Neural cell (in vitro differentiated cells): Measurements from ENCODE around the gene ASB4.

Experiments used
- CTCF ChIP-seq: fragments of 450-650 bp; IDR thresholded peaks from 2 replicates; pipeline ENCODE4 v1.5.1; 2014; ENCODE audit warnings: antibody characterized with exemption, mild to moderate bottlenecking, moderate library complexity; ENCODE audit not compliant: poor library complexity, severe bottlenecking
- EZH2 ChIP-seq: fragments of 200-600, 300-800 bp; shearing (Covaris generic), sonication (generic); IDR thresholded peaks from 2 replicates; pipeline ENCODE4 v1.6.1; 2014; ENCODE audit warnings: antibody characterized with exemption, low read length, borderline replicate concordance, mild to moderate bottlenecking; ENCODE audit not compliant: insufficient read depth, poor library complexity, severe bottlenecking
- MXI1 ChIP-seq: fragments of 450-650 bp; conservative IDR thresholded peaks from 2 replicates; pipeline ENCODE4 v1.6.1; 2014; ENCODE audit warnings: antibody characterized with exemption, mild to moderate bottlenecking; ENCODE audit not compliant: poor library complexity, severe bottlenecking
- POLR2AphosphoS5 ChIP-seq: IDR thresholded peaks from 2 replicates; pipeline ENCODE4 v1.6.1; 2012
- RAD21 ChIP-seq: fragments of 450-650 bp; conservative IDR thresholded peaks from 2 replicates; pipeline ENCODE4 v1.6.1; 2014; ENCODE audit warnings: antibody characterized with exemption, mild to moderate bottlenecking, moderate library complexity
- SMC3 ChIP-seq: fragments of 450-650 bp; conservative IDR thresholded peaks from 2 replicates; pipeline ENCODE4 v1.6.1; 2014; ENCODE audit warnings: antibody characterized with exemption, mild to moderate bottlenecking, moderate library complexity; ENCODE audit not compliant: poor library complexity
- TAF1 ChIP-seq: IDR thresholded peaks from 2 replicates; pipeline ENCODE4 v1.6.1; 2012; ENCODE audit warnings: low read depth
- TF ChIP-seq, protein P1 (sequence below): IDR thresholded peaks from 2 replicates; pipeline ENCODE4 v1.6.1; 2012; ENCODE audit warnings: borderline replicate concordance

DNA sequence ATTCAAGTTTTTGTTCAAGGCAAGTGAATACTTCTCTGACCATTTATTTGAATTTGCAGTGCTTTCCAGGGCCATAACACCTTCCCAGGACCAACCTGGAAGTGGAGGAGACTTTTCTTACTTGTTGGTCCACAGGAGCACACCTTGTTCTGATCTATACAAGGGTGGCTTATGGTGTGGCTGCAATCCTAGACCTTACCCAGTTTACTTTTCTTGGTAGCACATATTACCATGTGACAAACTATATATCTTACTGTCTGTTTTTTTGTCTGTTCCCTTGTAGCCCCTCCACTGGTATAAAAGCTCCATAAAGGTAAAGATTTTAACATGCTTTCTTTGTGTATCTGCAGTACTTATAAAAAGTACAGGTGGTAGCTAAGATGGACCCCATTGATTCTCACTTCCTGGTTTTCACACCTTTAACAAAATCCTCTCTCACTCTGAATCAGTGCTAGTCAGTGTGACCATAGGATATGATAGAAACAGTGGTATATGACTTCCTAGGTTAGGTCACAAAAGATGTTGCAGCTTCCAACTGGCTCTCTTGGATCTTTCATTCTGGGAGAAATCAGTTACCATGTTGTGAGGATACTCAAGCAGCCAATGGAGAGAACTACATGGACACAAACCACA, 5.6 kb upstream of the ASB4 start:
- TF ChIP-seq CTCF (no peak), TAF1 (no peak), POLR2AphosphoS5 (no peak), MXI1 (no peak), EZH2 (no peak), RAD21 (no peak), SMC3 (no peak)
- TF ChIP-seq, protein P1, sequence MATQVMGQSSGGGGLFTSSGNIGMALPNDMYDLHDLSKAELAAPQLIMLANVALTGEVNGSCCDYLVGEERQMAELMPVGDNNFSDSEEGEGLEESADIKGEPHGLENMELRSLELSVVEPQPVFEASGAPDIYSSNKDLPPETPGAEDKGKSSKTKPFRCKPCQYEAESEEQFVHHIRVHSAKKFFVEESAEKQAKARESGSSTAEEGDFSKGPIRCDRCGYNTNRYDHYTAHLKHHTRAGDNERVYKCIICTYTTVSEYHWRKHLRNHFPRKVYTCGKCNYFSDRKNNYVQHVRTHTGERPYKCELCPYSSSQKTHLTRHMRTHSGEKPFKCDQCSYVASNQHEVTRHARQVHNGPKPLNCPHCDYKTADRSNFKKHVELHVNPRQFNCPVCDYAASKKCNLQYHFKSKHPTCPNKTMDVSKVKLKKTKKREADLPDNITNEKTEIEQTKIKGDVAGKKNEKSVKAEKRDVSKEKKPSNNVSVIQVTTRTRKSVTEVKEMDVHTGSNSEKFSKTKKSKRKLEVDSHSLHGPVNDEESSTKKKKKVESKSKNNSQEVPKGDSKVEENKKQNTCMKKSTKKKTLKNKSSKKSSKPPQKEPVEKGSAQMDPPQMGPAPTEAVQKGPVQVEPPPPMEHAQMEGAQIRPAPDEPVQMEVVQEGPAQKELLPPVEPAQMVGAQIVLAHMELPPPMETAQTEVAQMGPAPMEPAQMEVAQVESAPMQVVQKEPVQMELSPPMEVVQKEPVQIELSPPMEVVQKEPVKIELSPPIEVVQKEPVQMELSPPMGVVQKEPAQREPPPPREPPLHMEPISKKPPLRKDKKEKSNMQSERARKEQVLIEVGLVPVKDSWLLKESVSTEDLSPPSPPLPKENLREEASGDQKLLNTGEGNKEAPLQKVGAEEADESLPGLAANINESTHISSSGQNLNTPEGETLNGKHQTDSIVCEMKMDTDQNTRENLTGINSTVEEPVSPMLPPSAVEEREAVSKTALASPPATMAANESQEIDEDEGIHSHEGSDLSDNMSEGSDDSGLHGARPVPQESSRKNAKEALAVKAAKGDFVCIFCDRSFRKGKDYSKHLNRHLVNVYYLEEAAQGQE, result no peak
